ENCODE results near the gene NGEF. TPM values are rescaled to one million over a fixed set of nuclear protein-coding genes. Genes with fewer than 3 reads are reported as not detected.

Gene NGEF
- total and polyA plus RNA-seq, 10 of the 15 experiments (the other 5 are each of a cell fraction or from before 2014, with no cell fraction given): 0.12 TPM; not detected in 9

DNA sequence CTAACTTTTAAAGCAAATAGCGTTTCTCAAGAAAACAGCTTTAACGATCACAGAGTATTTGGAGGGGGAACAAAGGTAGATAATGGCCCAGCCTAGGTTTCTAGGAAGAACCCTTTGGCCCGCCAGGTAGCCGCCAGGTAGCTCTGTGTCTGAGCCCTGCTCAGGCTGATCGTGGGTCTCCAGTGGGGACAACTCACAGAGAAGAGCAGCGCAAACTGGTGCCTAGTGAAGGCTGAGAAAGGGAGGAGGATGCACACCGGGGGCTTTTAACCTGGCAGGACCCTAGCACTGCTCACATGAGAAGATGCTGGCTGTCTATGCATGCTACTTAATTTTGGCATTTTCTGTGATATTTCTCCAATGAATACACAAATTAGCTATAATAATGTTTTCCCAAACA is 5.8 kb downstream of the NGEF start:
- CTCF ChIA-PET: interaction anchor here (0.7 to 1.9 kb wide), 2 partner anchors 15 to 18 kb away, joined by 3 to 8 read pairs; no protein-coding TSS in a partner anchor

More for the DNA sequence above, 5.8 kb downstream of the NGEF start:
- POLR2A ChIA-PET: no interaction called here
- no peak overlapping the region for H3K9ac ChIP-seq (ENCODE audit: control insufficient read depth, insufficient read depth, low read length)
- RAD21 ChIA-PET (ENCODE audit: unreplicated experiment): no interaction called here
- FAIRE-seq: no peak
- H4K20me1 ChIP-seq (ENCODE audit: control insufficient read depth, insufficient read depth): no peaks in the 10 kb centered on the region
- in situ Hi-C loops (cut with MboI): no loop called here
- no peaks in the 10 kb centered on the region for H3K9me3 ChIP-seq (replicated peaks; ENCODE audit: control insufficient read depth, insufficient read depth, low read length)
- no peaks in the 10 kb centered on the region for H3K79me2 ChIP-seq (ENCODE audit: control insufficient read depth, insufficient read depth, low read length)
- no peak for ATAC-seq
- H3K36me3 ChIP-seq (ENCODE audit: control insufficient read depth in 2 of 2, insufficient read depth in 2 of 2, low read length in 1 of 2): no peaks in the 10 kb centered on the region
- no TSS peak for BruUV-seq (replicated peaks)
- SMC1A ChIA-PET (ENCODE audit: uncharacterized antibody, unreplicated experiment): interaction anchor here (1.2 kb wide), 1 partner anchor 86 kb away, joined by 3 read pairs; no protein-coding TSS in a partner anchor
- 49% methylated on average over 7 of the region's 7 CpGs for WGBS (ENCODE audit: insufficient coverage, insufficient replicate concordance, low lambda C conversion rate, missing lambda C conversion rate)
- no peak overlapping the region for H3K4me3 ChIP-seq
- no peaks in the 10 kb centered on the region; the same call in 1 of the 2 replicates for H3K4me1 ChIP-seq (ENCODE audit: control insufficient read depth, insufficient read depth, low read length)
- no peak for TF ChIP-seq DPF2 (IDR thresholded peaks at IDR 0.05)
- TF ChIP-seq YY1 (IDR thresholded peaks at IDR 0.05; ENCODE audit: low read depth, low read length): no peak
- TF ChIP-seq NRF1 (conservative IDR thresholded peaks at IDR 0.05; ENCODE audit: low read depth, low read length): no peak
- TF ChIP-seq IKZF1 (conservative IDR thresholded peaks at IDR 0.05): no peak
- TF ChIP-seq, protein P1, sequence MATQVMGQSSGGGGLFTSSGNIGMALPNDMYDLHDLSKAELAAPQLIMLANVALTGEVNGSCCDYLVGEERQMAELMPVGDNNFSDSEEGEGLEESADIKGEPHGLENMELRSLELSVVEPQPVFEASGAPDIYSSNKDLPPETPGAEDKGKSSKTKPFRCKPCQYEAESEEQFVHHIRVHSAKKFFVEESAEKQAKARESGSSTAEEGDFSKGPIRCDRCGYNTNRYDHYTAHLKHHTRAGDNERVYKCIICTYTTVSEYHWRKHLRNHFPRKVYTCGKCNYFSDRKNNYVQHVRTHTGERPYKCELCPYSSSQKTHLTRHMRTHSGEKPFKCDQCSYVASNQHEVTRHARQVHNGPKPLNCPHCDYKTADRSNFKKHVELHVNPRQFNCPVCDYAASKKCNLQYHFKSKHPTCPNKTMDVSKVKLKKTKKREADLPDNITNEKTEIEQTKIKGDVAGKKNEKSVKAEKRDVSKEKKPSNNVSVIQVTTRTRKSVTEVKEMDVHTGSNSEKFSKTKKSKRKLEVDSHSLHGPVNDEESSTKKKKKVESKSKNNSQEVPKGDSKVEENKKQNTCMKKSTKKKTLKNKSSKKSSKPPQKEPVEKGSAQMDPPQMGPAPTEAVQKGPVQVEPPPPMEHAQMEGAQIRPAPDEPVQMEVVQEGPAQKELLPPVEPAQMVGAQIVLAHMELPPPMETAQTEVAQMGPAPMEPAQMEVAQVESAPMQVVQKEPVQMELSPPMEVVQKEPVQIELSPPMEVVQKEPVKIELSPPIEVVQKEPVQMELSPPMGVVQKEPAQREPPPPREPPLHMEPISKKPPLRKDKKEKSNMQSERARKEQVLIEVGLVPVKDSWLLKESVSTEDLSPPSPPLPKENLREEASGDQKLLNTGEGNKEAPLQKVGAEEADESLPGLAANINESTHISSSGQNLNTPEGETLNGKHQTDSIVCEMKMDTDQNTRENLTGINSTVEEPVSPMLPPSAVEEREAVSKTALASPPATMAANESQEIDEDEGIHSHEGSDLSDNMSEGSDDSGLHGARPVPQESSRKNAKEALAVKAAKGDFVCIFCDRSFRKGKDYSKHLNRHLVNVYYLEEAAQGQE (IDR thresholded peaks at IDR 0.05; ENCODE audit: low read depth, low read length): no peak
- TF ChIP-seq PAX8 (IDR thresholded peaks at IDR 0.05): no peak
- TF ChIP-seq HDAC2 (IDR thresholded peaks at IDR 0.05): no peak
- TF ChIP-seq, protein P2, sequence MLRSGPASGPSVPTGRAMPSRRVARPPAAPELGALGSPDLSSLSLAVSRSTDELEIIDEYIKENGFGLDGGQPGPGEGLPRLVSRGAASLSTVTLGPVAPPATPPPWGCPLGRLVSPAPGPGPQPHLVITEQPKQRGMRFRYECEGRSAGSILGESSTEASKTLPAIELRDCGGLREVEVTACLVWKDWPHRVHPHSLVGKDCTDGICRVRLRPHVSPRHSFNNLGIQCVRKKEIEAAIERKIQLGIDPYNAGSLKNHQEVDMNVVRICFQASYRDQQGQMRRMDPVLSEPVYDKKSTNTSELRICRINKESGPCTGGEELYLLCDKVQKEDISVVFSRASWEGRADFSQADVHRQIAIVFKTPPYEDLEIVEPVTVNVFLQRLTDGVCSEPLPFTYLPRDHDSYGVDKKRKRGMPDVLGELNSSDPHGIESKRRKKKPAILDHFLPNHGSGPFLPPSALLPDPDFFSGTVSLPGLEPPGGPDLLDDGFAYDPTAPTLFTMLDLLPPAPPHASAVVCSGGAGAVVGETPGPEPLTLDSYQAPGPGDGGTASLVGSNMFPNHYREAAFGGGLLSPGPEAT (IDR thresholded peaks at IDR 0.05; ENCODE audit: low read depth): no peak
- TF ChIP-seq CBFB (IDR thresholded peaks at IDR 0.05; ENCODE audit: low read depth): no peak
- no peak for TF ChIP-seq KLF5 (IDR thresholded peaks at IDR 0.05; ENCODE audit: partially characterized antibody)
- no peak for TF ChIP-seq ZNF274 (IDR thresholded peaks at IDR 0.05; ENCODE audit: insufficient read depth, insufficient read length)
- no peak for TF ChIP-seq SRF (IDR thresholded peaks at IDR 0.05; ENCODE audit: low read depth in 2 of 2, low read length in 2 of 2)
- TF ChIP-seq, protein P3, sequence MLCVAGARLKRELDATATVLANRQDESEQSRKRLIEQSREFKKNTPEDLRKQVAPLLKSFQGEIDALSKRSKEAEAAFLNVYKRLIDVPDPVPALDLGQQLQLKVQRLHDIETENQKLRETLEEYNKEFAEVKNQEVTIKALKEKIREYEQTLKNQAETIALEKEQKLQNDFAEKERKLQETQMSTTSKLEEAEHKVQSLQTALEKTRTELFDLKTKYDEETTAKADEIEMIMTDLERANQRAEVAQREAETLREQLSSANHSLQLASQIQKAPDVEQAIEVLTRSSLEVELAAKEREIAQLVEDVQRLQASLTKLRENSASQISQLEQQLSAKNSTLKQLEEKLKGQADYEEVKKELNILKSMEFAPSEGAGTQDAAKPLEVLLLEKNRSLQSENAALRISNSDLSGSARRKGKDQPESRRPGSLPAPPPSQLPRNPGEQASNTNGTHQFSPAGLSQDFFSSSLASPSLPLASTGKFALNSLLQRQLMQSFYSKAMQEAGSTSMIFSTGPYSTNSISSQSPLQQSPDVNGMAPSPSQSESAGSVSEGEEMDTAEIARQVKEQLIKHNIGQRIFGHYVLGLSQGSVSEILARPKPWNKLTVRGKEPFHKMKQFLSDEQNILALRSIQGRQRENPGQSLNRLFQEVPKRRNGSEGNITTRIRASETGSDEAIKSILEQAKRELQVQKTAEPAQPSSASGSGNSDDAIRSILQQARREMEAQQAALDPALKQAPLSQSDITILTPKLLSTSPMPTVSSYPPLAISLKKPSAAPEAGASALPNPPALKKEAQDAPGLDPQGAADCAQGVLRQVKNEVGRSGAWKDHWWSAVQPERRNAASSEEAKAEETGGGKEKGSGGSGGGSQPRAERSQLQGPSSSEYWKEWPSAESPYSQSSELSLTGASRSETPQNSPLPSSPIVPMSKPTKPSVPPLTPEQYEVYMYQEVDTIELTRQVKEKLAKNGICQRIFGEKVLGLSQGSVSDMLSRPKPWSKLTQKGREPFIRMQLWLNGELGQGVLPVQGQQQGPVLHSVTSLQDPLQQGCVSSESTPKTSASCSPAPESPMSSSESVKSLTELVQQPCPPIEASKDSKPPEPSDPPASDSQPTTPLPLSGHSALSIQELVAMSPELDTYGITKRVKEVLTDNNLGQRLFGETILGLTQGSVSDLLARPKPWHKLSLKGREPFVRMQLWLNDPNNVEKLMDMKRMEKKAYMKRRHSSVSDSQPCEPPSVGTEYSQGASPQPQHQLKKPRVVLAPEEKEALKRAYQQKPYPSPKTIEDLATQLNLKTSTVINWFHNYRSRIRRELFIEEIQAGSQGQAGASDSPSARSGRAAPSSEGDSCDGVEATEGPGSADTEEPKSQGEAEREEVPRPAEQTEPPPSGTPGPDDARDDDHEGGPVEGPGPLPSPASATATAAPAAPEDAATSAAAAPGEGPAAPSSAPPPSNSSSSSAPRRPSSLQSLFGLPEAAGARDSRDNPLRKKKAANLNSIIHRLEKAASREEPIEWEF (IDR thresholded peaks at IDR 0.05; ENCODE audit: insufficient replicate concordance, low read depth, low read length): no peak
- TF ChIP-seq RBBP5 (conservative IDR thresholded peaks at IDR 0.05): no peak
- TF ChIP-seq HDGF (IDR thresholded peaks at IDR 0.05): no peak
- intact Hi-C loops (cut with micrococcal nuclease; ENCODE audit: unreplicated experiment): no loop called here
- H2AFZ ChIP-seq (ENCODE audit: control insufficient read depth, low read depth, low read length): no peak overlapping the region
- H3K4me2 ChIP-seq (ENCODE audit: control insufficient read depth, insufficient read depth): no peak overlapping the region
- no peak for DNase-seq (ENCODE audit: low read depth, low spot score)
- peaks cover 0 to 3% of the 10 kb centered on the region in 2 experiments; a peak in 1 of 4 replicates for H3K27me3 ChIP-seq (replicated peaks in 1 of 2; ENCODE audit: control insufficient read depth in 2 of 2, insufficient read depth in 2 of 2, low read length in 1 of 2)
- H3K27ac ChIP-seq (ENCODE audit: control insufficient read depth, insufficient read depth): no peak overlapping the region
